Effector memory CD8-positive, alpha-beta T cell (primary cell): ENCODE data around the gene TPPP.

Source experiments
- ATAC-seq: fragments of 150-1000 bp; cut with Tn5 transposase; replicated peaks from 2 replicates; pipeline ENCODE4 v1.10.0; 2021; ENCODE audit warnings: mild to moderate bottlenecking, moderate library complexity
- DNase-seq, 3 experiments: peaks; one replicate each; pipeline ENCODE4 v3.0.0; 2021
- H3K27ac Mint-ChIP-seq, 2 donors: one replicate each; pipeline ENCODE4 v1.8.0; 2022; ENCODE audit warnings: mild to moderate bottlenecking in 2 of 2, mixed read lengths in 2 of 2, moderate library complexity in 2 of 2
- H3K27me3 Mint-ChIP-seq, 2 donors: one replicate each; pipeline ENCODE4 v1.8.0; 2022; ENCODE audit warnings: mixed read lengths in 2 of 2
- H3K36me3 Mint-ChIP-seq: one replicate; pipeline ENCODE4 v1.8.0; 2022; ENCODE audit warnings: mild to moderate bottlenecking, moderate library complexity, mixed read lengths; ENCODE audit not compliant: insufficient read depth
- H3K4me1 Mint-ChIP-seq, 2 donors: one replicate each; pipeline ENCODE4 v1.8.0; 2022; ENCODE audit warnings: low read depth in 2 of 2, mixed read lengths in 2 of 2
- H3K4me3 Mint-ChIP-seq, 2 donors: one replicate each; pipeline ENCODE4 v1.8.0; 2022; ENCODE audit warnings: mild to moderate bottlenecking in 2 of 2, mixed read lengths in 2 of 2, moderate library complexity in 2 of 2
- H3K9me3 Mint-ChIP-seq, 2 donors: one replicate each; pipeline ENCODE4 v1.8.0; 2022; ENCODE audit warnings: mixed read lengths in 2 of 2

The TPPP gene

DNA sequence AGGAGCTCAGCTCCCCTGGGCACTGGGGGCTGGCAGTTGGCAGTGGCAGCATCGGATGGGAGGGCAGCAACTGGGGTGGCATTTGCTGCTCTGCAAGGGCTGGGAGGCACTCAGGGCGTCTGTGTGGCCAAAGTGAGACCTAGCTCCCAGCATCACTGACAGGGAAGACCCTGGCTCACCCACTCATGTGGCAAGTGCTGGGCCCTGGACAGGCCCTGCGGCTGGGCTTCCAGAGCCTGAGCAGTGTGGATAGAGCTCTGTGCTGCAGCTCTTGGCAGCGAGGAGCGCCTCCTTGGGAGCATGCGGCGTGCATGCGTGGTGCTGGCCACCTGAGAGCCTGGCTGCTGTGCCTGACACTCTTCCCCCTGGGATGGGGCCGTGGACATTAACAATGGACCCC, 70.8 kb downstream of the TPPP start:
- Mint-ChIP-seq H3K4me3 (no peak overlapping the region), H3K36me3 (peaks cover 16% of the 10 kb centered on the region), H3K27me3 (no peaks in the 10 kb centered on the region), H3K4me1 (peaks cover 0 to 3% of the 10 kb centered on the region in 2 donors), H3K9me3 (no peaks in the 10 kb centered on the region), H3K27ac (no peak overlapping the region)
- no peak for DNase-seq
- no peak for ATAC-seq

DNA sequence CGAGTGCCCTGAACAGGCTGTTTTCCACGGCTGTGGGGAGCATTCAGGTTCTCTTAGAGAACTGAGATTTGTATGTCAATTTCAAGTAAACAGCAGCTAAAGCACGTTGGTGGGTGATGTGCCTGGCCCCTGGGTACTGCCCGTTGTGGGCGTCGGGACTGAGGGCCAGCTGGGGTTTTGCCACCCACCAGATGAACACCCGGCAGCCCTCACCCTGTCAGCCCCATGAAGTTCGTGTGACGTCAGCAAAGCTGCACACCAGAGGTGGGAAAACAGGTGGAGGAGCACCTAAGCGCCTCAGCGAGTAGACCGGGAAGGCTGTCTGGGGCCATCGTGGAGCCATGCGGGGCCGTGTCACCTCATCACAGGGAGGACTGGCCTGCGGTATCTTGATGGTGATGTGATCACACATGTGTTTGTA, 71.8 kb downstream of the TPPP start:
- Mint-ChIP-seq H3K4me1 (peaks cover 0 to 6% of the 10 kb centered on the region in 2 donors), H3K36me3 (peaks cover 20% of the 10 kb centered on the region), H3K9me3 (no peaks in the 10 kb centered on the region), H3K27ac (no peak overlapping the region), H3K27me3 (no peaks in the 10 kb centered on the region), H3K4me3 (no peak overlapping the region)
- DNase-seq (no peak), ATAC-seq (no peak)

DNA sequence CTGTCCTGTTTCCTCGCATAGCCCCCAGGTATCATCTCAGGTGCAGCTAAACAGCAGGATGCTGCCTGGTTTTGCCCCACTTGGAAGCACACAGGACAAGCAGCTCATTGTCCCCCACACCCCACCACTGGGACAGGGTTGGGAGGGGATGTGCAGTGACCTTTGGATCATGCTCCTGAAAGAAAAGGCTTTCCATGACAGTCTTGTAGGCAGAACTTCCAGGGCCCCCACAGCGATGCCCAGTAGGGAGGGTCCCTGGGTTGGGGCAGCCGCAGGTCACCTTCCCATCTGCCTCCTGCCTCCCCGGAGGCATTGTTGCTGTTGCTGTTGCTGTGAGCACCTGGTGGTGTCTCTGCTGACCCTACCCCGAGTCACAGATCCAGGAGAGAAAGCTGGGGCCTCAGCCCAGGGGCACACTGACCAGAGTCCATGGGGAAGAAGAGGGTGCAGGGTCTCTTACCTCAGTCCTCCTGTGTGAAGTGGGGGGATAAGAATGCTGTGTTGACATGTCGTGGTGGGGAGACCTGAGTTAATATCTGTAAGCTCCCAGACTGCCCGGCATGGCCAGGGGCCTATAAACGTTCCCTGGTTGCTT, 72.5 kb downstream of the TPPP start:
- Mint-ChIP-seq H3K9me3 (no peaks in the 10 kb centered on the region), H3K4me3 (no peak overlapping the region), H3K27ac (no peak overlapping the region), H3K36me3 (peaks cover 16% of the 10 kb centered on the region), H3K27me3 (no peaks in the 10 kb centered on the region), H3K4me1 (peaks cover 1 to 11% of the 10 kb centered on the region in 2 donors)
- ATAC-seq (no peak), DNase-seq (no peak)

DNA sequence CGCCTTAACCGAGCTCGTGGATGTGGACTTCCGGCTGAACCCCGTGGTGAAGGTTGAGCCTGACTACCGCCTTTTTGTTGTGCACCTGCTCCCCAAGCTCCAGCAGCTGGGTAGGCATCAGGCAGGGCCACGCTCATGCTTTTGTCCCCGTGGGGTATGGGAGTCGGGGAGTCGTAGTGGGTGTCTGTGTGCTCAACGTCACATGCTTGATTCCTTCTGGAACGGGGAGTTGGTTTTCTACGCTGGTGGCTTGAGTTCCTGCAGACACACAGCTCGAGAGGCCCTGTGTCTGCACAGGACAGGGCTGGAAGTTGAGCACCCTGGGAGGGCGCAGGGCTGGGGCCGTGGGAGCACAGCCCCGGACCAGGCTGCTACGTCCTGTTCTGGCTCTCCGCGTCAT, 73.0 kb downstream of the TPPP start:
- Mint-ChIP-seq H3K4me3 (no peak overlapping the region), H3K27me3 (no peaks in the 10 kb centered on the region), H3K4me1 (peaks cover 1 to 16% of the 10 kb centered on the region in 2 donors)

DNA sequence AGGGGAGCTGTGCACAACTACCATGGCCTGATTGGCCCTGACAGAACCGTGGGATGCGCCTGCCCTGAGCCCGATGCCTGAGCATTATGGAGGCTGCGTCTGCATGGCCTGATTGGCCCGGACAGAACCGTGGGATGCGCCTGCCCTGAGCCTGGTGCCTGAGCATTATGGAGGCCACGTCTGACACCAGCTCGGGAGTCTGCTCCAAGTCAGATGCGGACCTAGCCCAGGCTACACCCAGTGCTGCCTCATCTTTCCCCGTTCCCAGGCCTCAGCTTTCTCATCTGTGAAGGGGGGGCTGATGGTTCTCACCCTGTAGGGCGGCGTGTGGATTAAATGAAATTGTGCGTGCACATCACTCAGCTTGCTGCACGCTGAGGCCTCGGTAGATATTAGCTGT, 73.7 kb downstream of the TPPP start:
- DNase-seq (no peak), ATAC-seq (no peak)
- Mint-ChIP-seq H3K36me3 (peaks cover 13% of the 10 kb centered on the region), H3K4me3 (no peak overlapping the region), H3K27me3 (no peaks in the 10 kb centered on the region), H3K4me1 (peaks cover 1 to 21% of the 10 kb centered on the region in 2 donors), H3K9me3 (no peaks in the 10 kb centered on the region), H3K27ac (no peak overlapping the region)

More for the DNA sequence above, 73.0 kb downstream of the TPPP start:
- DNase-seq (no peak), ATAC-seq (no peak)
- Mint-ChIP-seq H3K9me3 (no peaks in the 10 kb centered on the region), H3K27ac (no peak overlapping the region), H3K36me3 (peaks cover 13% of the 10 kb centered on the region)

DNA sequence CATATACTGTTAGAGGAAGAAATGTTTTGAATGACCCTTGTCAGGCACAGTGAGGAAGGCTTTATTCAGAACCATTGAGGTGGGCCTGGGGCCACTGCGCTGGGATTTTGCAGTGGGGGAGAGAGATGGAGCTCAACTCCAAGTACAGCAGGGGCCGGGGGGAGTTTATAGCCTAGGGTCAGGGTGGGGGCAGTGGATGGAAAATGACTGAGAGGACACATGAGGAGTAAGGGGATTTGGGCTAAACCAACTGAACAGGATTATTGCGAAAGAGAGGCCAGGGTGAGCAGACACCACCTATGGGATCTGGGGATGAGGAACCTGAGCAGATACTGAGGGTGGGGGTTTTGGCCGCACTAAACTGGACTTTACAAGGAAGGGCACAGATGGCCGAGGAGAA, 74.7 kb downstream of the TPPP start:
- no peaks in the 10 kb centered on the region for H3K9me3 Mint-ChIP-seq
- H3K36me3 Mint-ChIP-seq: peaks cover 13% of the 10 kb centered on the region
- peaks cover 1 to 22% of the 10 kb centered on the region in 2 donors for H3K4me1 Mint-ChIP-seq
- no peaks in the 10 kb centered on the region for H3K27me3 Mint-ChIP-seq
- DNase-seq (no peak), ATAC-seq (no peak)
- H3K4me3 Mint-ChIP-seq: no peak overlapping the region
- no peak overlapping the region for H3K27ac Mint-ChIP-seq

DNA sequence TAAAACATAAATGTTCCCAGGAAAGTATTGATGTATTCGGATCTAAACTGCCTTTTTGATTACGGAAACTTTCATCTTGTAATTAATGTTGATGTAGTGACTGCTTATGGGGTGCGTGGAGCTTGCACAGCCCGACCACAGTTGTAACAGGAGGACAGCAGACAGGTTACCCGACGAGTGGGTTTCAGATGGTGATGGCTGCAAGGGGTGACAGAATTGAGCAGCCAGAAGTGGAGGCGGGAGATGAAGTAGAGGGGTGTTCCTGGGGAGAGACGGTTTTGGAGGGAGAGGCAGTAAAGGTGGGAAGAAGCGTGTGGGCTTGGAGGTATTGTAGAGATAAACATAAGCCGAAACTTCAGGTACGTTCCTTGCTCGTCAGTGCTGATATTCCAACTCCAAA, 75.3 kb downstream of the TPPP start:
- Mint-ChIP-seq H3K27ac (peak overlapping the region in 1 of 2 donors; percentile 3), H3K27me3 (no peaks in the 10 kb centered on the region)
- no peak for ATAC-seq

DNA sequence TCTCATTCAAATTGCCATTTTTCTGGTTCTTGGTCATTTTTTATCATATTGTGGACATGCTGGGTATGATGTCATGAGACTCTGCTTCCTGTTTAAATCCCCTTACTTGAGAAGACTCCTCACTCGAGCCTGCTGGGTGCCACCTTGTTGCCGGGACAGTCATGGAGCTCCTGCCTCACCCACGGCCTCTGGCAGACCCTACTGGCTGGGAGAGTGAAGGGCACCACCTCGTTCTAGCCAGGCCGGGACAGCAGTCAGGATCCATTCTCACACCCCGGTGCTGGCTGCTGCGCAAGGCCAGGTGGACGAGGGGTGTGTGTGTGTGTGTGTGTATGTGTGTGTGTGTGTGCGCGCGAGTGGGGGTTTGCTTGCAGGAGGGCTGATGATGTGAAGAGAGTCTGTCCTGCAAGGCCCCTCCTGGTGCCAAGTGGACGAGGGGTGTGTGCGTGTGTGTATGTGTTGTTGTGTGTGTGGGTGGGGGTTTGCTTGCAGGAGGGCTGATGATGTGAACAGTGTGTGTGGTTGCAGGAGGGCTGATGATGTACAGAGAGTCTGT, 76.6 kb downstream of the TPPP start:
- ATAC-seq (no peak), DNase-seq (no peak)
- H3K36me3 Mint-ChIP-seq: peaks cover 13% of the 10 kb centered on the region
- no peaks in the 10 kb centered on the region for H3K27me3 Mint-ChIP-seq
- H3K4me1 Mint-ChIP-seq: peaks cover 9 to 29% of the 10 kb centered on the region in 2 donors
- H3K9me3 Mint-ChIP-seq: peaks cover 0 to 3% of the 10 kb centered on the region in 2 donors
- no peak overlapping the region for H3K27ac Mint-ChIP-seq
- H3K4me3 Mint-ChIP-seq: no peak overlapping the region

More for the DNA sequence above, 75.3 kb downstream of the TPPP start:
- H3K9me3 Mint-ChIP-seq: peaks cover 0 to 2% of the 10 kb centered on the region in 2 donors
- H3K4me1 Mint-ChIP-seq: peaks cover 5 to 25% of the 10 kb centered on the region in 2 donors
- H3K4me3 Mint-ChIP-seq: no peak overlapping the region
- peaks cover 13% of the 10 kb centered on the region for H3K36me3 Mint-ChIP-seq
- no peak for DNase-seq

DNA sequence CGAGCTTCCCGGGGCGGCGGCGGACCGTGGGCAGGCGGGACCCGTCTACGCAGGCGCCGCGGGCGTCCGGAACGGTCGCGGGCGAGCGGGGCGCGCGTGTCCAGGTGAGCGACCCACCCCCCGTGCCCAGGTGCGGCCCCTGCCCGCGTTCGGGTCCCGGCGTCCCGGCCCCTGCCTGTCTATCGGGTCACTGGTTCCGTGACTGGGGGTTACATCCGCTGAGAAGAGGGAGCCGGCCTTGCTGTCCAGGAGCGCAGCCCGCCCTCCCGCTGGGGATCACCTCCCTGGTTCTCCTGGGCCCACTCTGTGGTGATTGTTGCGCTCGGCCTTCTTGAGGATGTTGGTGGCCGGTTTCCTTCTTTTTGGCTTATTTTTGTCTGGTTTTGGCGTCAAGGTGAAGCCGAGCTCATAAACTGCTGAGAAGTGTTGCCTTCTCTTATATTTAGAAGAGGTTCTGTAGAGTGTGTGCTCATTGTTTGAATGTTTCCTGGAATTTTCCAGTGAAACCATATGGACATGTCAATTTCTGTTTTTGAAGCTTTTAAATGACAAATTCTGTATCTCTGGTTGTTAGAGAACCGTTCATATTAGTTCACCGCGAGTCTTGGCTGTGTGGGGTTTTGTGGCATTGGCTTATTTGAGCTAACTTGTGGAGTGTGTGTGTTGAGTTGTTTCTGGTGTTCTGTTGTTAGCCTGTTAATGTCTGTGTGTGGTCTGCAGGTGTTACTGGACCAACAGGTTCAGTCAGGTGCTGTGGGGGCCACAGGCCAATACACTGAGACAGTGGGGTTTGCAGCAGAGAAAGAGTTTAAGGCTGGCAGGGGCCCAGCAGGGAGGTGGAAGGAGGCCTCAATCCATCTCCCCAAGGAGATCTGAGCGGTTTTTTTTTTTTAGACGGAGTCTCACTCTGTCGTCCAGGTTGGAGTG, 80.4 kb downstream of the TPPP start:
- H3K4me3 Mint-ChIP-seq: peak overlapping the region; percentile 81 to 94
- peak overlapping the region; percentile 28 to 91 for H3K27ac Mint-ChIP-seq
- peaks cover 7% of the 10 kb centered on the region for H3K36me3 Mint-ChIP-seq
- H3K4me1 Mint-ChIP-seq: peaks cover 21 to 39% of the 10 kb centered on the region in 2 donors
- peaks cover 0 to 3% of the 10 kb centered on the region in 2 donors for H3K9me3 Mint-ChIP-seq
- ATAC-seq (peak; percentile 14), DNase-seq (peak in 1 of 3 experiments; percentile 6)
- peaks cover 8 to 11% of the 10 kb centered on the region in 2 donors for H3K27me3 Mint-ChIP-seq

DNA sequence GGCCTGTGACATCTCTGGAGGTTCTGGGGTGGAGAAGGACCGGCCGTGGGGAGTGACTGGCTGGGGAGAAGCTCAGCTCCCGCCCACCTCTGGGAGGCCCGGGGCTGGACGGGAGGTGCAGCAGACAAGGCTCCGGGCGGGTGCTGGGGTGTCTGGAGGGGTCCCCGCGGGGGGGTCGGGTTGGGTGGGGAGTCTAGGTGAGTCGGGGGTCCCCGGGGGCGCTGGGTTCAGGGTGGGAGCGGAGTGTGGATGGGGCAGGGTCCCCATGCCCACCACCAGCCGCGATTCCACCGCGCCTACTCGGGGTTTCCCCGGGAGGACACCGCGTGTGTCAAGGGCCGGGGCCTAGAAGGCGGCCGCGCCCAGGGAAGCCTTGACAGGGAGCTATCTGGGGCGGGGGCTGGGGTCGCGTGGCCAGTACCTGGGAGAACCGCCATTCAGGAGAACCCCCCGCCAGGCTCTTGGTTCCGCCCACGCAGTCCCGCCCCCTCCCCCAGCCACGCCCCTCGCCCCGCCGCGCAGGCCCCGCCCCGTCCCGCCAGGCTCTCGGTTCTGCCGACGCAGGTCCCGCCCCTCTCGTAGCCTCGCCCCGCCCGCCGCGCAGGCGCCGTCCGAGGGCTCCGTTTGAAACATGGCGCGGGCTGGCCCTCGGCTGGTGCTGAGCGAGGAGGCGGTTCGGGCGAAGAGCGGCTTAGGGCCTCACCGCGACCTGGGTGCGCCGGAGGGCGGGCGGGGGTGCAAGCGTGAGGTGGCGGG, 81.2 kb downstream of the TPPP start, which contains the start of gene CEP72:
Gene CEP72 (plus strand): TSS at position 610 of the 756 bp plus-strand sequence. CDS start 22 bp downstream, at position 632.
- ATAC-seq (peak; percentile 92), DNase-seq (peak; percentile 86 to 88 (median 87))
- H3K9me3 Mint-ChIP-seq: peaks cover 0 to 3% of the 10 kb centered on the region in 2 donors
- H3K4me1 Mint-ChIP-seq: peaks cover 25 to 38% of the 10 kb centered on the region in 2 donors
- H3K27ac Mint-ChIP-seq: peak within 1 kb of the TSS; percentile 51 to 91
- peak within 1 kb of the TSS; percentile 81 to 94 for H3K4me3 Mint-ChIP-seq
- H3K36me3 Mint-ChIP-seq: peaks cover 4% of the 10 kb centered on the region
- peaks cover 16 to 19% of the 10 kb centered on the region in 2 donors for H3K27me3 Mint-ChIP-seq

DNA sequence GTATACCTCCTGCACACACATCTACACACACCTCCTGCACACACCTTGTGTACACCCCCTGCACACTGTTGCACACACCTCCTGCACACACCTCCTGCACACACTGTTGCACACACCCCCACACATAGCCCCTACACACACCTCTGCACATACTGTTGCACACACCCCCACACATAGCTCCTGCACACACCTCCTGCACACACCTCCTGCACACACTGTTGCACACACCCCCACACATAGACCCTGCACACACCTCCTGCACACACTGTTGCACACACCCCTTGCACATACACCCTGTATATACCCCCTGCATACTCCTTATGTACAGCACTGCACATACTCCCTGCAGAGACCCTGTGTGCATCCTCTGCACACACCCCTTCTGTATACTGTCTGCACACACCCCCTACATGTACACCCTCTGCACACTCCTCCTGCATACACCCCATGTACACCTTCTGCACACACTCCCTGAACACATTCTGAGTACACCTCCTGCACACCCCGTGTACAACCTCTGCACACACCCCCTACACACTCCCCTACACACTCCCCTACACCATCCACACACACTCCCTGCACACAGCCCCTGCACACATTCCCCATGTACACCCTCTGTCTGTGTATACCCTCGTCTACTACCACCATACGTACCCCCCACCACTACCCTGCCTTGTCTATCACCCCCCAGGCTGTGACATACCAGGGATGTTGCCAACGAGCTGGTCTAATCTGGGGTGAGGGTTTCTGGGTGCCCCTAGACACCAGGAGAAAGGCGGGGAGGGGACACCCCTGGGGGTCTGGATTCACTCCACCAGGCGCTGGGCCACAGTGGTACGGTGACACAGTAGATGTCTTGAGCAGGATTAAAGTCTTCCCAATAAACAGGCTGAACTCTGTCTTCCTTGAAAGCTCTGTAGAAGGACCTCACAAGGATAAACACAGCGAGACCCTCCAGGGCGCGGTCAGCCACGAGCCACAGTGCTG, 82.1 kb downstream of the TPPP start:
- Mint-ChIP-seq H3K27me3 (peaks cover 16 to 25% of the 10 kb centered on the region in 2 donors), H3K27ac (peak overlapping the region; percentile 51 to 91), H3K9me3 (peaks cover 0 to 3% of the 10 kb centered on the region in 2 donors), H3K4me3 (peak overlapping the region; percentile 81 to 94), H3K36me3 (no peaks in the 10 kb centered on the region), H3K4me1 (peaks cover 24 to 32% of the 10 kb centered on the region in 2 donors)
- DNase-seq (no peak), ATAC-seq (no peak)
